GM18517 (cell line): ENCODE data around the gene CGB1.
A peak's percentile ranks its signal among the peaks of the same experiment; 100 is the strongest.
"Not testable (repeated sequence)": the region's sequence is repeated elsewhere in the genome, so short reads cannot be mapped to it uniquely, and the experiment has no call there.

ENCODE experiments used
- ATAC-seq: cut with Tn5 transposase; IDR thresholded peaks from one replicate; pipeline ENCODE4 v1.9.1; 2021; ENCODE audit warnings: mild to moderate bottlenecking, moderate library complexity; ENCODE audit not compliant: unreplicated experiment

Gene CGB1

GRCh38 chr19:49036815-49037214, at the start of gene CGB1:
Gene CGB1, minus strand, starts transcription at chr19:49036895. Its CDS starts 184 bp downstream, at chr19:49036711.
- ATAC-seq = not testable (repeated sequence)

- no peak for ATAC-seq
These were observed 49.6 kb upstream of the CGB1 start for GRCh38 chr19:49086296-49086695.

GRCh38 chr19:49085868-49086232, 49.2 kb upstream of the CGB1 start:
- ATAC-seq = no peak

DNA sequence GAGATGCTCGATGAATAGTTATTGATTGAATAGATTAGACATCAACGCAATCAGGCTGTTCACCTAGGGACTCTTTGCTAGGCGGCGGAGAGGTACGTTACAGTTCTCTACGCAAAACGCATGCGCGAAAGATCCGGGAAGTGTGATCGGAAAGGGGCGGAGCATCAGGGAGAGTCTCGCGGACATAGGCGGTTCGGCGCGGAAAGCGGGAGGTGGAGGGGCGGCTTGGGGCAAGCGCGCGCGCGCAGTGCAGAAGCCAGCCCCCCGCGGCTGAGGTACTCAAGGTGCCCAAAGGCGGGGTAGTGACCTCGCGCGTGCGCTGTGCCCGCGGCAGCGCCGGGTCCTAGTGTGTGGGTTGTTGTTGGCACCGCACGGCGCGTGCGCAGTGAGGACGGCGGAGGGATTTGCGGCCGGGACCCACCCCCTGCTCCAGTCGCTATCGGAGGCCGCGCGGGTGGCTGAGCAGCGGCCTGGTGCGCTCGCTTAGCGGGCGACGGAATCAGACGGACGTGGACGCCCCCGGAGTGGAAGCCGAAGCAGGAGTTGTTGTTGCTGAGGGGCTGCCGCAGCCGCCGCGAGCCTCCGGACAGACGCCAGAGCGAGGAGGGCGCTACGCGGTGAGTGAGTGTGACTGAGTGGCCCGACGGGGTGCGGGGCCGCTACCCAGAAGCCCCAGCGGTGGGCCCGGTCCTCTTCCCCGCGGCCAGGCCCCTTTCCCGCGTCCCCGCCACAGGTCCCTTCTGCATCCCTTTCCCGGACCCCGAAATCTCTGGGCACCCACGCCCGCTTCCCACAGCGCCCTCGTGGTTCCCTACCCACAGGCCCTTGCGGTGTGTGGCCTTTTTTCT, 48.5 kb upstream of the CGB1 start, which contains the start of gene SNRNP70:
TSS of gene SNRNP70 (plus strand) at position 432 of the 848 bp plus-strand sequence. CDS start 964 bp downstream, outside the sequence.
- ATAC-seq = peak; percentile 77

GRCh38 chr19:49084206-49085019, 47.7 kb upstream of the CGB1 start:
- ATAC-seq = no peak

- no peak for ATAC-seq
These were observed 44.6 kb upstream of the CGB1 start for GRCh38 chr19:49081273-49081672.

DNA sequence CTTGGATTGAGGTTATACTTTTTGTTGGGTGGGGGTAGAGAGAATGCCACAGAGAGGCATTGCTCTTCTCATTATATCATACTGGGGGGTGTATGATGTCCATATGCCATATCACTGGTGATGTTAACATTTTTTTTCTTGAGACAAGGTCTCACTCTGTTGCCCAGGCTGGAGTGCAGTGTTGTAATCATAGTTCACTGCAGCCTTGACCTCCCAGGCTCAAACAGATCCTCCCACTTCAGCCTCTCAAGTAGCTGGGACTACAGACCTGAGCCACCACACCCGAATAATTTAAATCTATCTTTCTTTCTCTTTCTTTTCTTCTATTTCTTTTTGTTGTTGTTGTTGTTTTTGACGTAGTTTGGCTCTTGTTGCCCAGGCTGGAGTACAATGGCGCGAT, 43.7 kb upstream of the CGB1 start:
- no peak for ATAC-seq

- not testable (repeated sequence) for ATAC-seq
These were observed 38.2 kb upstream of the CGB1 start for GRCh38 chr19:49074869-49075268.

- ATAC-seq = no peak
These were observed 37.1 kb upstream of the CGB1 start for GRCh38 chr19:49073514-49074378.

- no peak for ATAC-seq
These were observed 35.3 kb upstream of the CGB1 start for GRCh38 chr19:49071860-49072547.

GRCh38 chr19:49070416-49070815, 33.7 kb upstream of the CGB1 start:
- ATAC-seq = no peak

DNA sequence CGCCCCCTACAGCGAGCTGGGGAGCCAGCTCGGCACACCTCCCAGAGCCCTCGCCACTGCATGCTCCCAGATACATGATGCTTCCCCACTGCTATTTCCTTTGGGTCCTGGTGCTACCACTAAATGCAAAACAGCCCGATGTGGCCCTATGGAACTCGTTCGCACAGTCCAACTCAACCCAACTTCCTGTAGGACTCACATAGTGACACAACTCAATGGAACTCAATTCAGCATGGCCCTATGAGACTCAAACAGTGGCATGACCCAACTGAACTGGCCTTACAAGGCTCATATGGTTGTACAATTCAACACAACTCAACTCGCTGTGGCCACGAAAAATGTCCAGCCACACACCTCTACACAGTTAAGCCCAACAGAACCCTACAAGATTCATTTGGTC, 32.3 kb upstream of the CGB1 start:
- ATAC-seq = no peak

GRCh38 chr19:49067554-49067953, 30.9 kb upstream of the CGB1 start:
- no peak for ATAC-seq

- no peak for ATAC-seq
These were observed 29.3 kb upstream of the CGB1 start for GRCh38 chr19:49065905-49066512.

DNA sequence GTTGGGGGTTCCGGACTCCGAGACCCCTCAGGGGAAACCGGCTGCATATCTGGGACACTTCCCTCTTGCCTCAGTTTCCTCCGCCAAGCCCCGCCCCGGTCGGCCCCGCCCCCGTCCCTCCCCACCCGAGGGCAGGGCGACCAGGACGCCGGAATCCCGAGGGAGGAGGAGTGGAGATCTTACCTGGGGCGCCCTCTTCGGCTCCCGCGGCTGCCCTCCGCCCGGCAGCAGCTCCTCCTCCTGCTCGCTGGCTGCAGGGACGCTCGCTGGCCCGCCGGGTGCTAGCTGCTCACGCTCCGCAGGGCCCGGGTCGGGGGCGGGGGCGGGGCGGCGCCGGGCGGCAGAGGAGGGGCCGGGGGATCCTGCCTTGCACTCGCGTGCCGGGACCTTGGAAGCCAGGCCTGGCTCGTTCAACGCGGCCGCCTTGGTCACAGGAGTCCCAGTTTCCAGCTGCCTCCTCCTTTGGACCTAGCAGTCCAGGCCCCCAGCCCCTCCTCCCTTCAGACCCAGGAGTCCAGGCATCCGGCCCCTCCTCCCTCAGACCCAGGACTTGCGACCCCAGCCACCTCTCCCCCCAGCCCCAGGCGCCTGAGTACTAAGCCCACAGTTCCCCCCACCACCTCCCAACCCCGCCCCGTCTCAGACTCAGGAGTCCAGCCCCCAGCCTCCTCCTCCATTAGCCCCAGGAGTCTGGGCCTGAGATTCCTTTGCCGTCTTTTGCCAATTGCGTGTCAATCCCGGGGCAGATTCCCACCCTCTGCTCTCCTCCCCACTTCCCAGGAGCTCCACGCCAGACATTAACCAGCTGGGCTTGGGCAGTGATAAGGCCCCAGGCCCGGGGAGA, 28.3 kb upstream of the CGB1 start, which contains the start of gene NTF4:
TSS of gene NTF4 (minus strand) at position 51 of the 844 bp plus-strand sequence. CDS start 2,821 bp downstream, outside the sequence.
- no peak for ATAC-seq

DNA sequence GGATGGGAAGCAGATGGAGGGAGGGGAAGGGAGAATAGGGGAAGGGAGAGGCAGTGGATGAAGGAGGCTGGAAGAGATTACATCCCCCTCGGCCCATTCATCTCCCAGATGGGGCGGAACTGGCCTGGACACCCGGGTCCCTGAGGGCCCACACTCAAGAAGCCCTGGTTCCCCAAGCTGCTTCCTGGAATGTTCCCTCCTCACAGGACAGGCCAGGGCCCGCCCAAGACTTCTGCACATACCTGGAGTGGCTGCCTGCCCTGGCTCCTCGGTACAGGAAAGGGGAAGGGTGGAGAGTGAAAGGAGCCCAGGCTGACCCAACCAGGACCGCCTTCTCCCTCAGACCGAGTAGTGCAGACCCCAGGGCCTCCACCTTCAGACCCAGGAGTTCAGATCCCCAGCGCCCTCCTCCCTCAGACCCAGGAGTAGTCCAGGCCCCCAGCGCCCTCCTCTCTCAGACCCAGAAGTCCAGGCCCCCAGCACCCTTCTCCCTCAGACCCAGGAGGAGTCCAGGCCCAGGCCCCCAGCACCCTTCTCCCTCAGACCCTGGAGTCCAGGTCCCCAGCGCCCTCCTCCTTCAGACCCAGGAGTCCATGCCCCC, 27.4 kb upstream of the CGB1 start:
- no peak for ATAC-seq

DNA sequence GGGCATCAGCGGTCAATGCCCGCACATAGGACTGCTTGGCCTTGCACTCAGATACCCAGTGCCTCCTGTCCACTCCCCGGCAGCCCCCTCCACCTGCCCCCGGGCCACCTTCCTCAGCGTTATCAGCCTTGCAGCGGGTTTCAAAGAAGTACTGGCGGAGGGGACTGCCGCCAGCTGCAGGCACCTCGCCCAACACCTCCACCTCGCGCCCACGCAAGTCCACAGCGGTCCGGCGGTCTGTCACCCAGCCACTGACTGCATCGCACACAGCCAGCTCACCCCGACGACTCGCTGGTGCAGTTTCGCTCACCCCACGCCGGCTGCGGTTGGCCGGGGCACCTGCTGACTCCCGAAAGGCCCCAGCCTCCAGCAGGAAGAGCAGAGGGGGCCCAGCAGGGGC, 24.8 kb upstream of the CGB1 start:
- no peak for ATAC-seq

GRCh38 chr19:49061000-49061399, 24.3 kb upstream of the CGB1 start:
- no peak for ATAC-seq
